NCI-H2171 treated with DMSO at 0.1 percent for 48 hours (cell line): ENCODE results near the gene TOP1.

Source experiments
- DNase-seq: peaks from one replicate; lab custom pipeline; 2025; lab: John Stamatoyannopoulos, UW

Gene TOP1

GRCh38 chr20:41004531-41005360 lies 23.9 kb upstream of the TOP1 start:
- DNase-seq, result peak; percentile 77

GRCh38 chr20:41005361-41005729 lies 23.3 kb upstream of the TOP1 start:
- DNase-seq, result peak; percentile 87

GRCh38 chr20:41006126-41006935 lies 22.3 kb upstream of the TOP1 start:
- DNase-seq, result no peak

- DNase-seq, result no peak
Observed at GRCh38 chr20:41006936-41007474, 21.6 kb upstream of the TOP1 start.

- DNase-seq, result no peak
Observed at GRCh38 chr20:41007481-41007880, 21.1 kb upstream of the TOP1 start.

GRCh38 chr20:41009946-41010345 lies 18.7 kb upstream of the TOP1 start:
- DNase-seq, result no peak

GRCh38 chr20:41011551-41012067 lies 17.0 kb upstream of the TOP1 start:
- DNase-seq, result no peak

GRCh38 chr20:41014561-41015088 lies 14.0 kb upstream of the TOP1 start:
- peak; percentile 68 for DNase-seq

- no peak for DNase-seq
Observed at GRCh38 chr20:41017448-41018042, 11.1 kb upstream of the TOP1 start.

GRCh38 chr20:41018153-41018552 lies 10.5 kb upstream of the TOP1 start:
- no peak for DNase-seq

- DNase-seq, result no peak
Observed at GRCh38 chr20:41023549-41023948, 5.1 kb upstream of the TOP1 start.

GRCh38 chr20:41027366-41027765 lies 1.3 kb upstream of the TOP1 start:
- no peak for DNase-seq

GRCh38 chr20:41027872-41028358 lies 707 bp upstream of the TOP1 start:
- no peak for DNase-seq

- DNase-seq, result peak; percentile 40
Observed at GRCh38 chr20:41029150-41029901, 704 bp downstream of the TOP1 start.

GRCh38 chr20:41030061-41030460 lies 1.4 kb downstream of the TOP1 start:
- DNase-seq, result no peak

GRCh38 chr20:41030531-41031242 lies 2.1 kb downstream of the TOP1 start:
- DNase-seq, result no peak

- DNase-seq, result no peak
Observed at GRCh38 chr20:41031243-41031619, 2.6 kb downstream of the TOP1 start.

- DNase-seq, result no peak
Observed at GRCh38 chr20:41032271-41032670, 3.6 kb downstream of the TOP1 start.

GRCh38 chr20:41034239-41034638 lies 5.6 kb downstream of the TOP1 start:
- DNase-seq, result no peak

GRCh38 chr20:41035207-41035606 lies 6.6 kb downstream of the TOP1 start:
- no peak for DNase-seq

- no peak for DNase-seq
Observed at GRCh38 chr20:41037179-41037578, 8.6 kb downstream of the TOP1 start.
